WTC11 (cell line): Measurements from ENCODE around the gene ZNF585A. TPM values are rescaled to one million over a fixed set of nuclear protein-coding genes. Genes with fewer than 3 reads are reported as not detected.

ENCODE experiments used
- ATAC-seq: fragments of 200-7000 bp; cut with Tn5 transposase; 2 replicates; pipeline ENCODE4 v1.10.0; 2021; ENCODE audit warnings: mild to moderate bottlenecking, moderate library complexity
- Bru-seq: library from RNA; stranded (reverse); fragments of 400-500 nt; gene quantifications from one replicate; lab custom pipeline; 2021; lab: Mats Ljungman, UMichigan
- CTCF ChIA-PET: fragments of 300-600 bp; sonication (Branson Sonifier 250); formaldehyde crosslinking; loops from one replicate; lab custom pipeline; 2021; ENCODE audit warnings: antibody characterized with exemption; lab: Charles Lee
- POLR2A ChIA-PET: fragments of 350-600 bp; sonication (Branson Sonifier 250); formaldehyde crosslinking; loops from one replicate; lab custom pipeline; 2021; ENCODE audit warnings: antibody characterized with exemption; lab: Charles Lee
- DNase-seq: peaks from one replicate; pipeline ENCODE4 v3.0.0; 2021; ENCODE audit warnings: low spot score
- H3K27ac Mint-ChIP-seq: 2 replicates; pipeline ENCODE4 v1.8.0; 2021; ENCODE audit warnings: mixed read lengths
- H3K27me3 Mint-ChIP-seq: 2 replicates; pipeline ENCODE4 v1.8.0; 2021; ENCODE audit warnings: low read depth, mild to moderate bottlenecking, moderate library complexity, mixed read lengths
- H3K36me3 Mint-ChIP-seq: 2 replicates; pipeline ENCODE4 v1.8.0; 2021; ENCODE audit warnings: mixed read lengths
- H3K4me1 Mint-ChIP-seq: 2 replicates; pipeline ENCODE4 v1.8.0; 2022; ENCODE audit warnings: mixed read lengths
- H3K4me3 Mint-ChIP-seq: 2 replicates; pipeline ENCODE4 v1.8.0; 2021; ENCODE audit warnings: mild to moderate bottlenecking, moderate library complexity, mixed read lengths
- H3K9me3 Mint-ChIP-seq: 2 replicates; pipeline ENCODE4 v1.8.0; 2021; ENCODE audit warnings: mixed read lengths
- ARID4B ChIP-seq: sonication (generic); formaldehyde crosslinking; IDR thresholded peaks from 2 replicates; pipeline ENCODE4 v1.8.0; 2023; ENCODE audit warnings: missing genetic modification reagents, mild to moderate bottlenecking, borderline replicate concordance
- FOXK1 ChIP-seq: sonication (generic); formaldehyde crosslinking; IDR thresholded peaks from 2 replicates; pipeline ENCODE4 v1.8.0; 2022; ENCODE audit warnings: mild to moderate bottlenecking, moderate library complexity, missing genetic modification reagents
- GABPB1 ChIP-seq: sonication (generic); formaldehyde crosslinking; IDR thresholded peaks from 2 replicates; pipeline ENCODE4 v1.8.1; 2023; ENCODE audit warnings: mild to moderate bottlenecking, missing genetic modification reagents
- GRHL2 ChIP-seq: fragments of 250-450 bp; sonication (Bioruptor Pico); IDR thresholded peaks from 2 replicates; pipeline ENCODE4 v1.8.0; 2022; ENCODE audit warnings: mild to moderate bottlenecking, moderate library complexity; ENCODE audit not compliant: insufficient replicate concordance, severe bottlenecking
- HMGA2 ChIP-seq: fragments of 250-450 bp; sonication (Bioruptor Pico); IDR thresholded peaks from 2 replicates; pipeline ENCODE4 v1.4.0; 2021; ENCODE audit warnings: mild to moderate bottlenecking, moderate library complexity
- HMGXB4 ChIP-seq: sonication (generic); formaldehyde crosslinking; IDR thresholded peaks from 2 replicates; pipeline ENCODE4 v1.8.1; 2023; ENCODE audit warnings: mild to moderate bottlenecking, moderate library complexity, missing genetic modification reagents
- IRF2 ChIP-seq: sonication (generic); formaldehyde crosslinking; IDR thresholded peaks from 2 replicates; pipeline ENCODE4 v1.8.0; 2022; ENCODE audit warnings: low read depth, missing genetic modification reagents, borderline replicate concordance
- MYBL2 ChIP-seq: sonication (generic); formaldehyde crosslinking; IDR thresholded peaks from 2 replicates; pipeline ENCODE4 v1.8.1; 2023; ENCODE audit warnings: mild to moderate bottlenecking, moderate library complexity, missing genetic modification reagents
- NR2C2 ChIP-seq: sonication (generic); formaldehyde crosslinking; IDR thresholded peaks from 2 replicates; pipeline ENCODE4 v1.8.0; 2022; ENCODE audit warnings: mild to moderate bottlenecking, missing genetic modification reagents
- SMAD4 ChIP-seq: sonication (generic); formaldehyde crosslinking; IDR thresholded peaks from 2 replicates; pipeline ENCODE4 v1.8.0; 2022; ENCODE audit warnings: mild to moderate bottlenecking, missing genetic modification reagents
- SOX15 ChIP-seq: fragments of 250-450 bp; sonication (Bioruptor Pico); IDR thresholded peaks from 2 replicates; pipeline ENCODE4 v1.9.0; 2021; ENCODE audit warnings: mild to moderate bottlenecking
- SP1 ChIP-seq: sonication (generic); formaldehyde crosslinking; conservative IDR thresholded peaks from 2 replicates; pipeline ENCODE4 v1.8.1; 2022; ENCODE audit warnings: missing genetic modification reagents
- TEAD1 ChIP-seq: sonication (generic); formaldehyde crosslinking; IDR thresholded peaks from 2 replicates; pipeline ENCODE4 v1.8.0; 2022; ENCODE audit warnings: mild to moderate bottlenecking, missing genetic modification reagents
- TP53 ChIP-seq: sonication (generic); formaldehyde crosslinking; IDR thresholded peaks from 2 replicates; pipeline ENCODE4 v1.8.1; 2023; ENCODE audit warnings: mild to moderate bottlenecking, missing genetic modification reagents
- USF1 ChIP-seq: sonication (generic); formaldehyde crosslinking; IDR thresholded peaks from 2 replicates; pipeline ENCODE4 v1.8.0; 2022; ENCODE audit warnings: mild to moderate bottlenecking, missing genetic modification reagents
- ZNF121 ChIP-seq: sonication (generic); formaldehyde crosslinking; IDR thresholded peaks from 2 replicates; pipeline ENCODE4 v1.8.0; 2023; ENCODE audit warnings: missing genetic modification reagents
- ZNF396 ChIP-seq: fragments of 250-450 bp; sonication (Bioruptor Pico); IDR thresholded peaks from 2 replicates; pipeline ENCODE4 v1.8.0; 2021; ENCODE audit warnings: mild to moderate bottlenecking, moderate library complexity, borderline replicate concordance
- long read RNA-seq, 3 experiments: library from RNA in 1 of 3; library from capped mRNA in 1 of 3; library from polyadenylated mRNA in 1 of 3; unstranded in 2 of 3; stranded (forward) in 1 of 3; transcript quantifications; one replicate each; pipeline ENCODE4 v2.0.0, GENCODE V29; 2021
- total RNA-seq: library from RNA; stranded (reverse); gene quantifications from 3 replicates; pipeline ENCODE4 v1.2.3, GENCODE V29; 2021
- TF ChIP-seq, protein P1 (sequence below): sonication (generic); formaldehyde crosslinking; IDR thresholded peaks from 2 replicates; pipeline ENCODE4 v1.8.1; 2022; ENCODE audit warnings: low read depth, missing genetic modification reagents, borderline replicate concordance
- TF ChIP-seq, protein P2 (sequence below): sonication (generic); formaldehyde crosslinking; IDR thresholded peaks from 2 replicates; pipeline ENCODE4 v1.8.0; 2022; ENCODE audit warnings: mild to moderate bottlenecking, missing genetic modification reagents

Gene ZNF585A
- total RNA-seq (18.2 to 21.3 TPM (median 18.5 TPM) in 3 replicates), Bru-seq, nascent RNA (percentile 73 among the genes with signal in this experiment)
- long read RNA-seq, experiment 1, full-length matches to known transcripts: 19 of 28 reads
- long read RNA-seq, experiment 1, partial matches to known transcripts: 2 of 28 reads
- long read RNA-seq, experiment 1, other reads (novel, unspliced or antisense): 7 of 28 reads
- long read RNA-seq, experiment 2, full-length matches to known transcripts: 18 of 24 reads
- long read RNA-seq, experiment 2, partial matches to known transcripts: 1 of 24 reads
- long read RNA-seq, experiment 2, other reads (novel, unspliced or antisense): 5 of 24 reads
- long read RNA-seq, experiment 3: 0 reads

GRCh38 chr19:37172368-37173366 is at the start of gene ZNF585A:
Gene ZNF585A (minus strand): TSS chr19:37172695. CDS start chr19:37169910, 2,785 bp downstream.
- Mint-ChIP-seq H3K27me3 (no peaks in the 10 kb centered on the region; the same call in 1 of the 2 replicates), H3K27ac (no peak within 1 kb of the TSS), H3K36me3 (peaks cover 27% of the 10 kb centered on the region), H3K4me1 (no peaks in the 10 kb centered on the region), H3K4me3 (no peak within 1 kb of the TSS), H3K9me3 (peaks cover 26% of the 10 kb centered on the region)
- ATAC-seq (peak; percentile 99), DNase-seq (peak; percentile 91)
- TF ChIP-seq GABPB1 (CRISPR knock-in tag): peak; percentile 24; the same call in 1 of the 2 replicates
- peak; percentile 88 for TF ChIP-seq FOXK1 (CRISPR knock-in tag)
- no peak for TF ChIP-seq SOX15 (CRISPR knock-in tag)
- peak; percentile 39; the same call in 1 of the 2 replicates for TF ChIP-seq SP1 (CRISPR knock-in tag)
- 0 out of 2 replicates have a peak, but pooled peaks have one; percentile 22 for TF ChIP-seq USF1 (CRISPR knock-in tag)
- ChIA-PET CTCF (interaction anchor here (0.7 to 1.1 kb wide), 3 partner anchors 95 to 843 kb away, joined by 3 read pairs; partner anchors contain the start of genes ZNF420, ZNF568 and ZNF829), POLR2A (interaction anchor here (1.2 kb wide), 1 partner anchor 95 kb away, joined by 3 read pairs; the partner anchor contains the start of gene ZNF420)

DNA sequence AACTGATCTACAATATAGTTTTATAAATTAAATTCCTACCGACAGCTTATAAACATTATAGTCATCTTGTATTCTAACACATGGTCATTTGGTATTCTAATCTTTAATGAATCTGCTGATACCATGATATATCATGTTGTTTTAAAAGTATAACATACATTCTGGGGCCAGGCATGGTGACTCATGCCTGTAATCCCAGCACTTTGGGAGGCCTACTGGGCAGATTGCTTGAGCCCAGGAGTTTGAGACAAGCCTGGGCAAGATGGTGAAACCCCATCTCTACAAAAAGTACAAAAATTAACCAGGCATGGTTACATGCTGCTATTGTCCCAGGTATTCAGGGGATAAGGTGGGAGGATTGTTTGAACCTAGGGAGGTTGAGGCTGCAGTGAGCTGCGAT is 48.6 kb upstream of the ZNF585A start:
- no peak overlapping the region for H3K27ac Mint-ChIP-seq
- CTCF ChIA-PET: interaction anchor here (0.6 to 0.7 kb wide), 2 partner anchors 9 to 108 kb away, joined by 3 read pairs; no protein-coding TSS in a partner anchor
- peaks cover 9% of the 10 kb centered on the region for H3K9me3 Mint-ChIP-seq
- POLR2A ChIA-PET: no interaction called here
- H3K27me3 Mint-ChIP-seq: no peaks in the 10 kb centered on the region
- no peak overlapping the region for H3K4me3 Mint-ChIP-seq
- peaks cover 9% of the 10 kb centered on the region for H3K4me1 Mint-ChIP-seq
- DNase-seq (no peak), ATAC-seq (no peak)
- peaks cover 20% of the 10 kb centered on the region for H3K36me3 Mint-ChIP-seq
- TF ChIP-seq, protein P1, sequence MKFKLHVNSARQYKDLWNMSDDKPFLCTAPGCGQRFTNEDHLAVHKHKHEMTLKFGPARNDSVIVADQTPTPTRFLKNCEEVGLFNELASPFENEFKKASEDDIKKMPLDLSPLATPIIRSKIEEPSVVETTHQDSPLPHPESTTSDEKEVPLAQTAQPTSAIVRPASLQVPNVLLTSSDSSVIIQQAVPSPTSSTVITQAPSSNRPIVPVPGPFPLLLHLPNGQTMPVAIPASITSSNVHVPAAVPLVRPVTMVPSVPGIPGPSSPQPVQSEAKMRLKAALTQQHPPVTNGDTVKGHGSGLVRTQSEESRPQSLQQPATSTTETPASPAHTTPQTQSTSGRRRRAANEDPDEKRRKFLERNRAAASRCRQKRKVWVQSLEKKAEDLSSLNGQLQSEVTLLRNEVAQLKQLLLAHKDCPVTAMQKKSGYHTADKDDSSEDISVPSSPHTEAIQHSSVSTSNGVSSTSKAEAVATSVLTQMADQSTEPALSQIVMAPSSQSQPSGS (CRISPR knock-in tag): no peak
- TF ChIP-seq TP53 (CRISPR knock-in tag): no peak
- no peak for TF ChIP-seq TEAD1 (CRISPR knock-in tag)
- TF ChIP-seq, protein P2, sequence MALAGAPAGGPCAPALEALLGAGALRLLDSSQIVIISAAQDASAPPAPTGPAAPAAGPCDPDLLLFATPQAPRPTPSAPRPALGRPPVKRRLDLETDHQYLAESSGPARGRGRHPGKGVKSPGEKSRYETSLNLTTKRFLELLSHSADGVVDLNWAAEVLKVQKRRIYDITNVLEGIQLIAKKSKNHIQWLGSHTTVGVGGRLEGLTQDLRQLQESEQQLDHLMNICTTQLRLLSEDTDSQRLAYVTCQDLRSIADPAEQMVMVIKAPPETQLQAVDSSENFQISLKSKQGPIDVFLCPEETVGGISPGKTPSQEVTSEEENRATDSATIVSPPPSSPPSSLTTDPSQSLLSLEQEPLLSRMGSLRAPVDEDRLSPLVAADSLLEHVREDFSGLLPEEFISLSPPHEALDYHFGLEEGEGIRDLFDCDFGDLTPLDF (CRISPR knock-in tag): no peak
- no peak for TF ChIP-seq HMGA2 (CRISPR knock-in tag)
- TF ChIP-seq ZNF121 (CRISPR knock-in tag): no peak
- no peak for TF ChIP-seq GABPB1 (CRISPR knock-in tag)
- no peak for TF ChIP-seq SMAD4

- ATAC-seq: no peak
- Mint-ChIP-seq H3K4me1 (peaks cover 9% of the 10 kb centered on the region), H3K4me3 (no peak overlapping the region), H3K27me3 (no peaks in the 10 kb centered on the region), H3K36me3 (peaks cover 15% of the 10 kb centered on the region), H3K27ac (no peak overlapping the region), H3K9me3 (peaks cover 7% of the 10 kb centered on the region; the same call in 1 of the 2 replicates)
- DNase-seq: no peak
- ChIA-PET POLR2A (interaction anchor here (0.9 kb wide), 1 partner anchor 11 kb away, joined by 4 read pairs; no protein-coding TSS in a partner anchor), CTCF (no interaction called here)
- no peak for TF ChIP-seq GRHL2 (CRISPR knock-in tag)
- no peak for TF ChIP-seq ARID4B (CRISPR knock-in tag)
- TF ChIP-seq ZNF396: no peak
- no peak for TF ChIP-seq HMGXB4 (CRISPR knock-in tag)
- TF ChIP-seq IRF2 (CRISPR knock-in tag): no peak
- TF ChIP-seq SOX15 (CRISPR knock-in tag): no peak
- no peak for TF ChIP-seq MYBL2
- TF ChIP-seq NR2C2: no peak
Measured at GRCh38 chr19:37220383-37220782, 47.9 kb upstream of the ZNF585A start.
